Activated CD8-positive, alpha-beta memory T cell treated with anti-CD3 and anti-CD28 coated beads for 48 hours (primary cell): ENCODE data around the gene TPD52L1.
"Not testable (repeated sequence)": the region's sequence is repeated elsewhere in the genome, so short reads cannot be mapped to it uniquely, and the experiment has no call there.

Experiments
- DNase-seq, 3 experiments: peaks; one replicate each; pipeline ENCODE4 v3.0.0-alpha.2; 2020; ENCODE audit warnings: low read depth in 2 of 3, low spot score in 2 of 3

The TPD52L1 gene, protein sequence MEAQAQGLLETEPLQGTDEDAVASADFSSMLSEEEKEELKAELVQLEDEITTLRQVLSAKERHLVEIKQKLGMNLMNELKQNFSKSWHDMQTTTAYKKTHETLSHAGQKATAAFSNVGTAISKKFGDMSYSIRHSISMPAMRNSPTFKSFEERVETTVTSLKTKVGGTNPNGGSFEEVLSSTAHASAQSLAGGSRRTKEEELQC

GRCh38 chr6:125153391-125154117 is at the start of gene TPD52L1:
TPD52L1 (plus strand) TSS chr6:125153773; CDS start chr6:125153952, 179 bp downstream.
- DNase-seq: peak; percentile 5 to 42 (median 15)

DNA sequence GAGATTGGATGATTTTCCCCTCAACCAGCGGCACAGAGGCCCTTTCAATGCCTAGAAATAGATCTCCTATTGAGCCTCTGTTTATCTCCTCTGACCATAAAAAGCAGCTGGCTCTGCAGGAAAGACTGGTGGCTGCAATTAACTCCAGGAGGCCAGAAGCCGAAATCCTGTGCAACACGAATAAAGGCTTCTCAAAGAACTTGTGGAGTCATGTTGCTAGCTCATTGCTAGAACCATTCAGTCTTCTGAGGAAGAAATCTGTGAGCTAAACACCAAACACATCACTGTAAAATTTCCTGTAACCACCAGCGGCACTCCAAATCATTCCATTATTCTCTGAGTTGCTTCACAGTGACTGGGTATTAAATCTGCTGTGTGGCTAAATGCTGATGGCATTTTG is 49.1 kb upstream of the TPD52L1 start:
- DNase-seq: no peak

DNA sequence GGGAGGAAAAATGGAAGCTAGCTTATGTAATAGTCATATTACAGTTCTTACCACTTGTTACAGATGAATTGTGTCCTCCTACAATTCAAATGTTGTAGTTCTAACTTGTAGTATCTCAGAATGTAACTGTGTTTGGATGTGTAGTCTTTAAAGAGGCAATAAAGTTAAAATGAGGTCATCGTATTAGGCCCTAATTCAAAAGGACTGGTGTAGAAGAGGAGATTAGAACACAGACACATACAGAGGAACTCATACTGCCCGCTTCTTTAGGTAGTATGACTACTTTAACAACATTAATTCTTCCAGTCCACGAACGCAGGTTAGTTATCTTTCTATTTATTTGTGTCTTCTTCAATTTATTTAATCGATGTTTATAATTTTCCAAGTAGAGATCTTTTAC is 46.5 kb upstream of the TPD52L1 start:
- DNase-seq: no peak

DNA sequence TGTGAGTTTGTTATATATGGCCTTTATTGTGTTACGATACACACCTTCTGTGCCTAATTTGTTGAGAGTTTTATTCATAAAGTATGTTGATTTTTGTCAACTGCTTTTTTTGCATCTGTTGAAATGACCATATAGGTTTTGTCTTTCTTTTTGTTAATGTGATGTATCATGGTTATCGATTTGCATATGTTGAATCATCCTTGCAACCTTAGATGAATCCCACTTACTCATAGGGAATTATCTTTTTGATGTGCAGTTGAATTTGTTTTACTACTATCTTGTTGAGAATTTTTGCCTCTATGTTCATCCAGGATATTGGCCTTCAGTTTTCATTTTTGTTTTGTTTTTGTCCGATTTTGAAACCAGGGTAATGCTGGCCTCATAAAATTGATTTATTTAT is 45.7 kb upstream of the TPD52L1 start:
- DNase-seq: no peak

DNA sequence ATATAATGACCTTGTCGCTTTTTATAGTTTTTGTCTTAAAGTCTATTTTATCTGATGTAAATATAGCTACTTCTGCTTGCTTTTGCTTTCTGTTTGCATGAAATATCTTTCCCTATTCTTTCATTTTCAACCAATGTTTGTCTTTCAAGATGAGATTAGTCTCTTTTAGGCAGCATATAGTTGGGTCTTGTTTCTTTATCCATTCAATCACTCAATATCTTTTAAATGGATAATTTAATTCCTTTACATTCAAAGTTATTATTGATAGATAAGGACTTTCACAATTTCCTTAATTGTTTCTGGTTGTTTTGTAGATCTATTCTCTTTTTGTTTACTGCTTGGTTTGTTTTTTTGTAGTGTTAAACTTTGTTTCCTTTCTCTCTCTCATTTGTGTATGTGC is 43.5 kb upstream of the TPD52L1 start:
- no peak for DNase-seq

- DNase-seq: no peak
Observed at GRCh38 chr6:125111219-125111983, 42.2 kb upstream of the TPD52L1 start.

GRCh38 chr6:125112934-125113333 is 40.6 kb upstream of the TPD52L1 start:
- DNase-seq: no peak

GRCh38 chr6:125114248-125114858 is 39.2 kb upstream of the TPD52L1 start:
- DNase-seq: no peak

DNA sequence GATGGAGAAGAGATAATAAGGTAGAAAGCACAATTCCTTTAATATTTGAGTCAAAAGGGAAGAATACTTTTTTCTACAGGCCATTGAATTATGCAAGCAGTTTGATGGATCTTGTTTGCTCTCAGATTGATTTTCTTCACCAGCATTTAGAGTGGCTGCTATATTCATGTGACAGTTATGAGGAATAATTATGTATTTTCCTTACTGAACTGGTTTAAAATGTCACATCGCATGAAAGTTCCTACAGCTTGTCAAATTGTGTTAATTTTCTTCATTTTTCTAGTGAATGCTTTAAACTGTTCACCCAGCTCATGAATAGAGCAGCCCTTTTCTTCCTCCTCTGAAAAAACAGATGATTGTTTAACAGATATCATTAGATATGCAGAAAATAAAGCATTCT is 37.4 kb upstream of the TPD52L1 start:
- no peak for DNase-seq

GRCh38 chr6:125116710-125117109 is 36.9 kb upstream of the TPD52L1 start:
- no peak for DNase-seq

DNA sequence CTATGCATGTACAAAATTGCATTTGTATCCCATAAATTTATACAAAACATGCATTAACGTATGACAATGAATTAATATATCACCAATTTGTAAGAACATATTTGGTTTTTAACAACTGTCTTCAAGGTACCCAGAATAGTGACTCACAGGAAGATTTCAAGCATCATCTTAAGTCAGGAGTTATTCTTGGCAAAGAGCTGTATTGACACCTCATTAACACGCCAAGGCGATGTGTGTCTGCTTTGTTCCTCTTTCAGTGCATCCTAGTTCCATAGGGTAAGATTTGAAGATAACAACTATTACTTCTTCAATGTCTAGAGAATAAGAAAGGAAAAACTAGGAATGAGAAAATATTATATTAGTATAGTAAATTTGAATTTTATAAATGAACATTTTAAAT is 35.8 kb upstream of the TPD52L1 start:
- DNase-seq: no peak

DNA sequence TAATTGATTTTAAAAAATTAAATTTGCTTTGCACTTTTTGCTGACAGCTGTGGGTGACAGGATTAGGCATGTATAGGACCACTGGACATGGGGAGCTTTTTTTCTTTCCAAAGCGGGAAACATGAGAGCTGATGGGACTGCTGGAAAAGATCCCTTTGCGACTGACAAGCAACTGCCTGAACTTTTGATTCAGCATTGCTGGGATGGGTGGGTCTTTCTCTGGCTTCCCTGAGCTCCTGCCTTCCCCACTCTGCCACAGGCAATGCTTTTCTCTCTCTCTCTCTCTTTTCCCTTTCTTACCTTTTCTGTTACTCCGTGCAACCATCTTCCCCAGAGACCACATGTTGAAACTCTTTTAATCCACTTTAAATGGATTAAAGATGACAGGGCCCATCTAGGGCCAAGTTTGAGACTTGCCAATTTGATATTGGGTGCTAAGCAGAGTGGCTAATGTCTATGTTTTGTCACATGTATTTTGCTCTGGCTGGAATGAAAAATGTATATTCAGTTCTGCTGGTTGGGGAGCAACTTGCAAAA is 33.5 kb upstream of the TPD52L1 start:
- no peak for DNase-seq

DNA sequence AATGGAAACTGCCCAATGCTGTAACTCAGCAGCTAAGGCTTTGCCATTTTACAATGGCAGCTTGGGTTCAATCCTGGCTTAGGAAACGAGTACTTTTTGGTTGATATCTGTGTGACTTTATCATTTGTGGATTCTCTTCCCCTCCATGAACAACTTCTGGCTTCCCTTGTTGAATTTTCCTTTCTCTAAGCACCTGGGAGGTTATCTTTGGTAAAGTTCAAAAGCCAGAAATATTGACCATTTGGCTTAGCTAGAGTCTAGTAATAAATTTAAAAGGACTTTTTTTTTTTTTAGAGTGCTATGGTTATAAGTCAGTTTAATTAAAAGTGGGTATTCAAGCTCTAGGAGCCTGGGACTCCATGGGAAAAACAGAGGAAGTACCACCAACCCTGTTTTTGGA is 31.7 kb upstream of the TPD52L1 start:
- DNase-seq: no peak

- no peak for DNase-seq
Observed at GRCh38 chr6:125123051-125123450, 30.5 kb upstream of the TPD52L1 start.

DNA sequence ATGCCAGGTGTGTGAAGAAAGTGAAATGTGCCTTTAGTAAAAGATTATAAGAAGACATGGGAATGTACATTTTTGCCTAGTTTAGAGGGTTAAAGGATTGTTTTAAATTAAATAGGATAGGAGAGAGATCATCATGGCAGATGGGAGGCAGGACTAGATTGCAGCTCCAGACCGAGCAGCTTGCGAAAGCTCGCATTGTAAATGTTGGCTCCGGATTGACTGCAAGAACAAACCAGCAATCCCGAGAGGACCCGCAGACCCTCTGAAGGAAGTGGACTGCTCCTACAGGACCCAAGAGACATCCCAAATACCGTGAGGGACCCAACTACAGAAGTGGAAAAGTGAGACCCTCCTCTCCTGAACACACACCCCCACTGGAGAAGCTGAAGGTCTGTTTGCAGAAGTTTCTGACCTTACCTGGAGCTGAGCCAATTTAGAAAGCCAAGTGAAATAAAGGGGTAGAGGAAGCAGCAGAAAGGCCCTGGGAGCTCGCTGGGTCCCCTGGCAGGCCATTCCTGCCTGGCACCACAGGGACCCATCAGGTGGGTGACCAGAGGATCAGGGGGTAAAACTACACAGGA is 30.0 kb upstream of the TPD52L1 start:
- DNase-seq: no peak

GRCh38 chr6:125124049-125124669 is 29.4 kb upstream of the TPD52L1 start:
- DNase-seq: no peak

DNA sequence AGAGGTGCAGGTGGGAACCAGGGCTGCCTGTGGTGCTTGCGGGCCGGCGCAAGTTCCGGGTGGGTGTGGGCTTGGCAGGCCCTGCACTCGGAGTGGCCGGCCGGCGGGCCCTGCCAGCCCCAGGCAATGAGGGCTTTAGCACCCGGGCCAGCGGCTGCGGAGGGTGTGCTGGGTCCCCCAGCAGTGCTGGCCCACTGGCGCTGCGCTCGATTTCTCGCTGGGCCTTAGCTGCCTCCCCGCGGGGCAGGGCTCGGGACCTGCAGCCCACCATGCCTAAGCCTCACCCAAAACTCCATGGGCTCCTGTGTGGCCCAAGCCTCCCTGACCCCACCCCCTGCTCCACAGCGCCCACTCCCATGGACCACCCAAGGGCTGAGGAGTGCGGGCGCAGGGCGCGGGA is 27.7 kb upstream of the TPD52L1 start:
- DNase-seq: not testable (repeated sequence)

GRCh38 chr6:125129354-125129753 is 24.2 kb upstream of the TPD52L1 start:
- no peak for DNase-seq

DNA sequence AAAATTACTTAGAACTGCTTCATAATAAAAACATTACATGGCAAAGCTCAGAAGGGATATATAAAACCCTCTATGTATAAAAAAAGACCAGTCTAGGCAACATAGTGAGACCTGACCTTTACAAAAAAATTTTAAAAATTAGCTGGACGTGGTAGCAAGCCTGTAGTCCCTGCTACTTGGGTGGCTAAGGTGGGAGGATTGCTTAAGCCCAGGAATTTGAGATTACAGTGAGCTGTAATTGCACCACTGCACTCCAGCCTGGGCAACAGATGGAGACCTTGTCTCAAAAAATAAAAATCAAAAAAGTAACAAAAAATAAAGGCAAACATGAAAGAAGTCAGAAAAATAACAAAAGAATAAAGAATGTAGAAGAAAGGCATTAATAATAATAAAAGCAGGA is 21.5 kb upstream of the TPD52L1 start:
- no peak for DNase-seq

DNA sequence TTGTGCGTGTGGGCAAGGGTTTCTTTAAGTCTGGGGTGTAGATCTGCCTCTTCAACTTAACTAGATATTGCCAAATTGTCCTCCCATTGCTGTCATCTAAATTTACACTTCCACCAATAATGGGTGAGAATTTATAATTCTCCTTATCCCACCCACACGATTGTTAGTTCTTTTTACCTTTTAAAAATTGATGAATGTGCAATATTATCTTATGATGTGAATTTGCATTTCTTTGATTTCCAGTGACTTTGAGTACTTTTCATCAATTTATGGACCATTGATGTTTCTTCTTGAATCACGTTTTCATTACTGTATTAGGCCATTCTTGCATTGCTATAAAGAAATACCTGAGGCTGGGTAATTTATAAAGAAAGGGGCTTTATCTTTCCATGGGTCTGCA is 17.2 kb upstream of the TPD52L1 start:
- no peak for DNase-seq

- DNase-seq: no peak
Observed at GRCh38 chr6:125138083-125138482, 15.5 kb upstream of the TPD52L1 start.
